Measurements from ENCODE around the gene ATAD3C.
"Not testable (repeated sequence)": the region's sequence is repeated elsewhere in the genome, so short reads cannot be mapped to it uniquely, and the experiment has no call there.

ATAD3C gene

DNA sequence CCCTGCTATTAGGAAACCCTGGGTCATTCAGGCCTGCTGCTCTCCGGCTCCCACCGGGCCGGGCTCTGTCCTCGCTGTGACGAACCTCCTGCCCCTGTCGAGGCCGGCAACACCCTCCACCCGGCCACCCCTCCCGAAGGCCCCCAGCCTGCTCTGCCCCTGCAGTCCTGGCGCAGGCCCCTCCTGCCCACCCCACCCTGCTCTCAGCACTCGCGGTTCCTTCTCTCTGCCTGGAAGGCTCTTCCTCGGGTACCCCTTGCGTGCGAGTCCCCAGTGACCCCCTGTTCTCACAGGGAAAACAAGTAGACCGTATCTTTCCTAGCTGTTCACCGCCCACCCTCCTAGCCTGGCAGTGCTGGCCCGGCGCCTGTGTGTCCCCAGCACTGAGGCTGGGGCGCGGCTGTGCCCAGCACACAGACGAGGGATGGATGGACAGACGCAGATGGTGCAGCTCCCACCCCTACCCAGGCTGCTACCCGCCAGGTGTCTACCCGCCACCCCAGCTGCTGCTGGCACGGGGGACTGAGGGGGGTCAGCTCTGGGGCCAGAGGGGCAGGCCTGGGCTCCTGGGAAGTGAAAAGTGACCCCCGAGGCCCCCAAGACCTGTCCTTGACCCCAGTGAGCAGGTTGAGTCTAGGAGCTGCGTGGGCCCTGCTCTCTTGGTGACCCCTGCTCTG, 17.1 kb upstream of the ATAD3C start:
- no peak for DNase-seq

GRCh38 chr1:1432951-1433803, 16.3 kb upstream of the ATAD3C start:
- DNase-seq = no peak

- no peak for DNase-seq
Observed at GRCh38 chr1:1433804-1434130, 15.7 kb upstream of the ATAD3C start.

- no peak for DNase-seq
Observed at GRCh38 chr1:1434131-1434823, 15.2 kb upstream of the ATAD3C start.

DNA sequence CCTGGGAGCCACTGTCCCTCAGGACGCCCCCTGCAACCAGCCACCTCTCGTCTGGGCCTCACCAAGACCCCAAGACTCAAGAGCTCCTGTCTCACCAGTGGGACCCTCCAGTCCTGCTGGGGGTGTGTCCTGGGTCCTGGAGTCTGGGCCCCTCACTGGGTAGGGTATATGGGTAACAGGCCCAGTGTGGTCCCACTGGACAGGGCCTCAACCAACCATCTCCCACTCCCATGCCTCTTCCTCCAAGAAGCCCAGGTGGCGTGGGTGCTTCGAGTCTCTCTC, 14.7 kb upstream of the ATAD3C start:
- DNase-seq = no peak

- no peak for DNase-seq
Observed at GRCh38 chr1:1435106-1435903, 14.2 kb upstream of the ATAD3C start, which contains the start of gene VWA1. Gene VWA1 (plus strand): TSS chr1:1435690. CDS start chr1:1435749, 59 bp downstream.

DNA sequence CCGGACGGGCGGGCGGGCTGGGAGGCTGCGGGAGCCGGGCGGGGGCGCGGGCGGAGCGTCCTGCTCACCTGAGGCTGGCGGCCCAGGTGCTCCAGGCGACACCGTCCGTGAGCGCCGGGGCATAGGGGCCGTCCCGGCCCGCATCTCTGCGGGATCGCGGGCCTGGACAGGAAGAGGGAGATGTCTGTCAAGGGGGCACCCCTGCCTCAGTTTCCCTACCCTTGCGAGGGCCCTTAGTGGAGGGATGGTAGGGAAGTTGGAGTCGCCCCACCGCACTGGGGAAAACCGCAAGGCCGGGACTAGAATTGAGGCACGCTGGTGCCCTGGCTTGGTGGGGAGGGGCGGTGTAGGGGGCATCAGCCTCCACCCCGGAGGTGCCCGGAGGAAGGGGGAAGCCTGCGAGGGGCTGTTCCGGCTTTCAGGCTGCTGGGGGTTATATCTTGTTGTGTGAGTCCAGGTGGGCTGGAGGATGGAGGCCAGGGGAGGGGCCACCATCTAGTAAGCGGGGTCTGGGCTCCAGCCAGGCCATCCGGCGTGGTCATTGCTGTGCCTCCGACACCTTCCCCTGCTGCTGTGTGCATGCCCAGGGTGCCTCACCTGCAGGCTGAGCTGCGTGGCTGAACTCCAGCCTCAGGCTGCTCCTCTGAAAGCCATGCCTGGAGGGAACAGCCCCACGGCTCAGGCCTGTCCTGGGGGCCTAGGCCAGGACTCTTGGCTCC, 13.4 kb upstream of the ATAD3C start:
- no peak for DNase-seq

GRCh38 chr1:1436630-1437032, 12.9 kb upstream of the ATAD3C start:
- DNase-seq = no peak

DNA sequence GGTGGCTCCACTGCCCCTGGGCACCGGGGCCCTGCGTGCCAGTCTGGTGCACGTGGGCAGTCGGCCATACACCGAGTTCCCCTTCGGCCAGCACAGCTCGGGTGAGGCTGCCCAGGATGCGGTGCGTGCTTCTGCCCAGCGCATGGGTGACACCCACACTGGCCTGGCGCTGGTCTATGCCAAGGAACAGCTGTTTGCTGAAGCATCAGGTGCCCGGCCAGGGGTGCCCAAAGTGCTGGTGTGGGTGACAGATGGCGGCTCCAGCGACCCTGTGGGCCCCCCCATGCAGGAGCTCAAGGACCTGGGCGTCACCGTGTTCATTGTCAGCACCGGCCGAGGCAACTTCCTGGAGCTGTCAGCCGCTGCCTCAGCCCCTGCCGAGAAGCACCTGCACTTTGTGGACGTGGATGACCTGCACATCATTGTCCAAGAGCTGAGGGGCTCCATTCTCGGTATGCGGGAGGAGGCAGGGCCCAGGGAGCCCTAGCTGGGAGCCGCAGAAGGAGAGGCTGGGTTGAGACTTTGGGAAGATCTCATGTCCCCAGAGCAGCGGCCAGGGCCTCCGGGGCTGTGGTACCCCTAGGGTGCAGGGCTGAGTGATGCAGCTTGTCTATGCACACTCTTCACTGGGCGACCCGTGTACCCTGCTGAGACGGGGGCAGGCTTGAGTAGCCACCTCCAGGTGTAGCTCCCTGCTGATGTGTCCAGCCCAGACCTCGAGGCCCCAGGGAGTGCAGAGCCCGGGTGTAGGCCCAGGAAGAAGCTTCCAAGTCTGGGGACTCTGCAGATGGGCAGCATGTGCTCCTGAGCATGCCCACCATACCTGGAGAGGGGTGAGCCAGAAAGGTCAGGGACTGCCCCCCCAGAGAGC, 12.2 kb upstream of the ATAD3C start:
- DNase-seq = no peak

GRCh38 chr1:1437904-1438376, 11.5 kb upstream of the ATAD3C start:
- DNase-seq = no peak

DNA sequence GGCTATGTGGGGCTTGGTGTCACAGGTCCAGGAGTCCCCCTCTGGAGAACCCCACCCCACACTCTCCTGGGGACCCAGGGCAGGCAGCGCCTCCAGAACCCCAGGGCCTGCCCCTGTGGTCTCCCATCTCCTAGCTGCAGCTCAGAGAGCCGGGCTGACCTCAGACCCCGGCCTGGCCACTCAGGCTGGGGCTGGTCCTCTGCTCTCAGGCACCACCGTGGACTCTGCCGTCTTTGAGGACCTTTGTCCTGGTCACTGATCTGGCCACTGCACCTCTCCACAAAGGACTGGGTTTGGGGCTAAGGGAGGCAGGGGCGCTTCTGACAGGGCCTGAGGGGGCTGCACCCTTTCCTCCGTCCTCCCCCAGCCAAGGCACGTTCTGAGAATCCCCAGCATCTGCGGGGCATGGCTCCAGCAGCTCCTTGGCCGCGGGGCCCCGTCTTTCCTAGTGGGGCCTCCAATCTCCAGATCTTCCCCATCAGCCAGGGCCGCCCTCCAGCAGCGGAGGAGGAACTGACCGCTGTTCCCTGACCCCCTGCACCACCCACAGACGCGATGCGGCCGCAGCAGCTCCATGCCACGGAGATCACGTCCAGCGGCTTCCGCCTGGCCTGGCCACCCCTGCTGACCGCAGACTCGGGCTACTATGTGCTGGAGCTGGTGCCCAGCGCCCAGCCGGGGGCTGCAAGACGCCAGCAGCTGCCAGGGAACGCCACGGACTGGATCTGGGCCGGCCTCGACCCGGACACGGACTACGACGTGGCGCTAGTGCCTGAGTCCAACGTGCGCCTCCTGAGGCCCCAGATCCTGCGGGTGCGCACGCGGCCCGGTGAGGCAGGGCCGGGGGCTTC, 10.7 kb upstream of the ATAD3C start:
- DNase-seq = no peak

DNA sequence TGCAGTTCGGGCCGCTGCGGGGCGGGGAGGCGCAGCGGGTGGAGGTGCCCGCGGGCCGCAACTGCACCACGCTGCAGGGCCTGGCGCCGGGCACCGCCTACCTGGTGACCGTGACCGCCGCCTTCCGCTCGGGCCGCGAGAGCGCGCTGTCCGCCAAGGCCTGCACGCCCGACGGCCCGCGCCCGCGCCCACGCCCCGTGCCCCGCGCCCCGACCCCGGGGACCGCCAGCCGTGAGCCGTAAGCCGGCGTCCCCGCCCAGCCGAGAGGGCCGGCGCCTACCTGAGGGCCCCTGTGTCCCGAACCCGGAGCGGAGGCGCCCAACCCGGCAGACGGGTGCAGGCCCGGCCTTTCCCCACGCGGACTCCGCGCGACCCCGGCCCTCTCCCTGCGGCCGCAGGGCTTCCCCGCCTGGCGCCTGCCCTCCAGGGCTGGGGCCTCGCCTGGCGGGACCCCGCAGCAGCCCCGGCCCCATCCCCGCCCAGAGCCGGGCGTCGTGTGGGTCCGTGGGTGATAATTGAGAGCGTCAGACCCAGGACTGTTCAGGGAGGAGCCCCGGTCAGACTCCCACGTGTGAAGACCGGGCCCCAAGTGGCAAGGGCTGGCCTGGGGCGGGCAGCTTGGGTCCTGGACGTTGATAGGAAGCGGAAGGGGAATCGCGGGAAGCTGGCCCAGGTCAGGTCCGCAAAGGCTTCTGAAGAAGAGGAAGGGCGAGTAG, 9.8 kb upstream of the ATAD3C start:
- no peak for DNase-seq

- DNase-seq = no peak
Observed at GRCh38 chr1:1440262-1441001, 9.1 kb upstream of the ATAD3C start.

- DNase-seq = no peak
Observed at GRCh38 chr1:1441002-1441888, 8.2 kb upstream of the ATAD3C start.

DNA sequence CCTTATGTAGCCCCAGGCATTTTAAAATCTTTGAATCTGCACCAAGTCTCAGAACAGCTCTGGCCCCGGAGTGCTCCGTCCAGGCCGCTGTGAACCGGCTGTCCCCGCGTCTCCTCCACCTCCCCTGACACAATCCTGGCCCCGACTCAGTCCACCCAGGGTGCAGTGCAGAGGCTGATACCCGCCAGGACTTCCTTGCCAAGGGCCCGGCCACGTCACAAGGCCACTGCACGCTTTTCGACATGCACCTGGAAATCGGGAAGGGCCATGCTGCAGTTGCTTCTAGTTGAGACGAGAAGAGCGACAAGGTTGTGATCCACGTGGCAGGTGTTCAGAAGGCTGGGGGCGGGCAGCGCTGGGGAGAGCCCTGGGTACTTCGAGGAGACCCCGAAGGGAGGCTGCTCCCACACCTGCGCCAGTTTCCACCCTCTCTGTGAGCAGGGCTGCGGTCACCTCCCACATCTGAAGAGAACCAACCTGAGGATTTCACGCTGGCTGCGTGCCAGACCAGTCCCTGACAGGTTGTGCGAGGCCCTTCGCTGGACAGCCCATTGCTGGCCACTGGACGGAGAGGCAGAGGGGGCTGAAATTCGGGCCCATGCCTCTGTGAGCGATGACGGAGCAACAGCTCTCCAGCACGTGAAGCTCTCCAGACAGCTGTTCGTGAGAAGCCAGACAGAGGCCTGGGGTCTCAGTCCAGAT, 7.3 kb upstream of the ATAD3C start:
- DNase-seq = no peak

- DNase-seq = not testable (repeated sequence)
Observed at GRCh38 chr1:1446631-1447030, 2.9 kb upstream of the ATAD3C start.

GRCh38 chr1:1450616-1451015, 1.1 kb downstream of the ATAD3C start:
- DNase-seq = not testable (repeated sequence)

Measured in NCI-H1436 treated with DMSO at 0.1 percent for 48 hours (cell line).